K562 (cell line): ENCODE measurements around the gene ALS2. TPM values are rescaled to one million over a fixed set of nuclear protein-coding genes. Genes with fewer than 3 reads are reported as not detected.

Experiments
- ARID4B ChIP-seq: sonication (generic); formaldehyde crosslinking; IDR thresholded peaks from 2 replicates; pipeline ENCODE4 v1.8.0; 2022; ENCODE audit warnings: mild to moderate bottlenecking, missing genetic modification reagents
- ATF2 ChIP-seq: sonication (generic); formaldehyde crosslinking; IDR thresholded peaks from 2 replicates; pipeline ENCODE4 v1.8.1; 2022; ENCODE audit warnings: missing genetic modification reagents
- BRF2 ChIP-seq: IDR thresholded peaks from 3 replicates; pipeline ENCODE4 v1.6.1; 2011; ENCODE audit warnings: borderline replicate concordance, mild to moderate bottlenecking; ENCODE audit not compliant: insufficient read length, insufficient read depth
- CHD2 ChIP-seq: IDR thresholded peaks from 2 replicates; pipeline ENCODE4 v1.6.1; 2011; ENCODE audit warnings: low read depth, low read length
- CREB1 ChIP-seq, 2 experiments: sonication (generic) in 1 of 2; formaldehyde crosslinking in 1 of 2; IDR thresholded peaks; 2 replicates each; pipeline versions ENCODE4 v1.6.1 to v1.8.0; 2012 to 2022; ENCODE audit warnings: inconsistent platforms in 1 of 2, mild to moderate bottlenecking in 1 of 2, missing genetic modification reagents in 1 of 2, moderate library complexity in 1 of 2
- CTCF ChIP-seq, 3 experiments: IDR thresholded peaks in 2 of 3; conservative IDR thresholded peaks in 1 of 3; 2 replicates each; pipeline ENCODE4 v1.5.1; 2011 to 2012; ENCODE audit warnings: low read length in 3 of 3, mild to moderate bottlenecking in 3 of 3, control low read depth in 2 of 3, improper control_type of control experiment in 1 of 3, inconsistent platforms in 1 of 3, low read depth in 1 of 3, mixed read lengths in 1 of 3, moderate library complexity in 1 of 3; ENCODE audit not compliant: insufficient read depth in 2 of 3
- EP300 ChIP-seq: IDR thresholded peaks from 2 replicates; pipeline ENCODE4 v1.6.1; 2012; ENCODE audit warnings: low read length, improper control_type of control experiment
- FOS ChIP-seq: IDR thresholded peaks from 3 replicates; pipeline ENCODE4 v1.6.1; 2011; ENCODE audit not compliant: insufficient read length; ENCODE audit errors: extremely low read depth
- HDGF ChIP-seq: fragments of 450-650 bp; IDR thresholded peaks from 2 replicates; pipeline ENCODE4 v1.6.1; 2016
- KHSRP ChIP-seq: fragments of 450-650 bp; IDR thresholded peaks from 2 replicates; pipeline ENCODE4 v1.6.1; 2017
- PHF20 ChIP-seq: fragments of 450-650 bp; IDR thresholded peaks from 2 replicates; pipeline ENCODE4 v1.6.1; 2018; ENCODE audit not compliant: partially characterized antibody
- PHF8 ChIP-seq: fragments of 200-600 bp; sonication (generic); IDR thresholded peaks from 2 replicates; pipeline ENCODE4 v1.6.1; 2012; ENCODE audit warnings: mixed run types, mild to moderate bottlenecking, inconsistent platforms, low read length, moderate library complexity, borderline replicate concordance
- SMARCE1 ChIP-seq: fragments of 450-650 bp; IDR thresholded peaks from 2 replicates; pipeline ENCODE4 v1.7.1; 2016; ENCODE audit warnings: mild to moderate bottlenecking
- TCF15 ChIP-seq: fragments of 250-450 bp; sonication (Bioruptor Pico); IDR thresholded peaks from 2 replicates; pipeline ENCODE4 v1.8.0; 2022; ENCODE audit warnings: moderate library complexity, mild to moderate bottlenecking, inconsistent platforms
- TOE1 ChIP-seq, 2 experiments: fragments of 450-650 bp in 1 of 2; sonication (generic) in 1 of 2; formaldehyde crosslinking in 1 of 2; IDR thresholded peaks; 2 replicates each; pipeline versions ENCODE4 v1.7.1 to v1.8.0; 2016 to 2022; ENCODE audit warnings: borderline replicate concordance in 2 of 2, mild to moderate bottlenecking in 2 of 2, antibody characterized with exemption in 1 of 2, inconsistent platforms in 1 of 2, low read depth in 1 of 2, missing genetic modification reagents in 1 of 2, moderate library complexity in 1 of 2
- ZNF586 ChIP-seq: fragments of 450-650 bp; formaldehyde crosslinking; conservative IDR thresholded peaks from 2 replicates; pipeline ENCODE4 v1.4.0; 2020; ENCODE audit warnings: mild to moderate bottlenecking, moderate library complexity
- ZNF79 ChIP-seq: fragments of 250-450 bp; sonication (Bioruptor Pico); IDR thresholded peaks from 2 replicates; pipeline ENCODE4 v1.4.0; 2020; ENCODE audit warnings: low read depth, mild to moderate bottlenecking, moderate library complexity
- polyA plus RNA-seq, 8 experiments: library from polyadenylated mRNA; depleted of rRNA in 4 of 8; stranded (reverse) in 5 of 8; unstranded in 3 of 8; fragments of >200 nt; fragmentation: Nextera tagmentation in 2 of 8; fragmentation: Illumina TruSeq in 1 of 8; extraction: Ambion mirVana in 2 of 8; extraction: Trizol in 1 of 8; gene quantifications; 2 replicates each; pipeline versions ENCODE4 v1.2.1 to v1.2.3, GENCODE V29; 2011 to 2014; ENCODE audit warnings: inconsistent platforms in 1 of 8, missing spikeins in 1 of 8
- total RNA-seq, 7 experiments: library from RNA; depleted of rRNA in 6 of 7; stranded (reverse); fragments of >200 nt in 6 of 7; fragmentation: Illumina TruSeq in 2 of 7; extraction: Trizol in 2 of 7; gene quantifications; 2 replicates each; pipeline versions ENCODE4 v1.2.1 to v1.2.3, GENCODE V29; 2011 to 2021; ENCODE audit warnings: low replicate concordance in 1 of 7

ALS2 gene
- total and polyA plus RNA-seq, 9 of the 15 experiments (the other 6 are each of a cell fraction or from before 2014, with no cell fraction given) = 5.2 to 17.7 (median 11.6) TPM

GRCh38 chr2:201780674-201781493, at the start of gene ALS2 (continued):
- TF ChIP-seq ARID4B (CRISPR knock-in tag) (peak; percentile 51), BRF2 (no peak), CREB1 (IDR thresholded peaks at IDR 0.05) (peak; percentile 93), CREB1 (CRISPR knock-in tag; IDR thresholded peaks at IDR 0.05) (peak; percentile 91), KHSRP (peak; percentile 56; the same call in 1 of the 2 replicates), CHD2 (no peak), PHF8 (peak; percentile 72; the same call in 1 of the 2 replicates), FOS (no peak), SMARCE1 (no peak), ZNF79 (CRISPR knock-in tag) (no peak), ATF2 (CRISPR knock-in tag) (peak; percentile 78; the same call in 1 of the 2 replicates), TOE1 (IDR thresholded peaks at IDR 0.05; ENCODE audit: borderline replicate concordance) (peak; percentile 22; the same call in 1 of the 2 replicates), TOE1 (CRISPR knock-in tag; IDR thresholded peaks at IDR 0.05; ENCODE audit: borderline replicate concordance, low read depth) (no peak), TCF15 (CRISPR knock-in tag) (no peak), ZNF586 (no peak), PHF20 (peak; percentile 84), EP300 (0 out of 2 replicates have a peak, but pooled peaks have one; percentile 6), HDGF (no peak), CTCF (IDR thresholded peaks at IDR 0.05 in 2 of 3, conservative IDR thresholded peaks at IDR 0.05 in 1 of 3; ENCODE audit: insufficient read depth in 2 of 3, low read depth in 1 of 3, low read length in 3 of 3) (no peak)
